PC-3 (cell line): Measurements from ENCODE around the gene LDLRAP1. TPM values are rescaled to one million over a fixed set of nuclear protein-coding genes. Genes with fewer than 3 reads are reported as not detected.
A peak's percentile ranks its signal among the peaks of the same experiment; 100 is the strongest.

Source experiments
- ATAC-seq: fragments of 200-7000 bp; cut with Tn5 transposase; 2 replicates; pipeline ENCODE4 v1.9.1; 2020; ENCODE audit warnings: mild to moderate bottlenecking, moderate library complexity
- BruUV-seq: library from RNA; stranded (reverse); fragments of 400-500 nt; replicated peaks from 2 replicates; lab custom pipeline; 2021; lab: Mats Ljungman, UMichigan
- CTCF ChIA-PET: fragments of 300-600 bp; sonication (Branson Sonifier 250); formaldehyde crosslinking; loops from one replicate; lab custom pipeline; 2022; ENCODE audit warnings: antibody characterized with exemption; lab: Charles Lee
- POLR2A ChIA-PET: fragments of 300-600 bp; sonication (Branson Sonifier 250); formaldehyde crosslinking; loops from one replicate; lab custom pipeline; 2022; ENCODE audit warnings: antibody characterized with exemption; ENCODE audit not compliant: unreplicated experiment; lab: Charles Lee
- DNase-seq: peaks from one replicate; pipeline ENCODE4 v3.0.0-alpha.2; 2015
- H2AFZ ChIP-seq: fragments of 300-600 bp; sonication (generic); 2 replicates; pipeline ENCODE4 v1.6.0; 2016; ENCODE audit warnings: antibody characterized with exemption, low read length
- H3F3A ChIP-seq: fragments of 300-600 bp; sonication (generic); one replicate; pipeline ENCODE4 v1.6.0; 2017; ENCODE audit warnings: antibody characterized with exemption, low read length, control low read depth, mild to moderate bottlenecking; ENCODE audit not compliant: unreplicated experiment
- H3K27ac ChIP-seq: fragments of 300-600 bp; sonication (generic); 2 replicates; pipeline ENCODE4 v1.5.1; 2016; ENCODE audit warnings: mild to moderate bottlenecking, low read length
- H3K27me3 ChIP-seq: fragments of 300-600 bp; sonication (generic); 2 replicates; pipeline ENCODE4 v1.6.1; 2016; ENCODE audit warnings: low read length, mixed read lengths
- H3K36me3 ChIP-seq: fragments of 300-600 bp; sonication (generic); 2 replicates; pipeline ENCODE4 v1.6.1; 2016; ENCODE audit warnings: low read depth, mixed run types, low read length, mixed read lengths
- H3K4me1 ChIP-seq: fragments of 300-600 bp; sonication (generic); 2 replicates; pipeline ENCODE4 v1.5.1; 2016; ENCODE audit warnings: low read length; ENCODE audit not compliant: insufficient read depth
- H3K4me2 ChIP-seq: fragments of 300-600 bp; sonication (generic); 2 replicates; pipeline ENCODE4 v1.6.0; 2016; ENCODE audit warnings: low read length
- H3K4me3 ChIP-seq: fragments of 300-600 bp; sonication (generic); 2 replicates; pipeline ENCODE4 v1.5.1; 2016; ENCODE audit warnings: mild to moderate bottlenecking, low read length, mixed read lengths
- H3K79me2 ChIP-seq: fragments of 300-600 bp; sonication (generic); 2 replicates; pipeline ENCODE4 v1.6.1; 2017; ENCODE audit warnings: low read length, mixed read lengths
- H3K9ac ChIP-seq: fragments of 300-600 bp; sonication (generic); 2 replicates; pipeline ENCODE4 v1.6.0; 2016; ENCODE audit warnings: mild to moderate bottlenecking, low read length
- H3K9me2 ChIP-seq: fragments of 300-600 bp; sonication (generic); replicated peaks from 2 replicates; pipeline ENCODE4 v1.6.1; 2016; ENCODE audit warnings: mixed run types, low read length, mixed read lengths
- H3K9me3 ChIP-seq: fragments of 300-600 bp; sonication (generic); 2 replicates; pipeline ENCODE4 v1.6.1; 2016; ENCODE audit warnings: low read length, mixed read lengths
- H4K20me1 ChIP-seq: fragments of 300-600 bp; sonication (generic); 2 replicates; pipeline ENCODE4 v1.6.1; 2016; ENCODE audit warnings: low read length, mixed read lengths
- EZH2 ChIP-seq: fragments of 300-600 bp; sonication (generic); IDR thresholded peaks from one replicate; pipeline ENCODE4 v1.6.1; 2017; ENCODE audit warnings: antibody characterized with exemption, mild to moderate bottlenecking, low read length; ENCODE audit not compliant: unreplicated experiment
- EZH2phosphoT487 ChIP-seq: fragments of 300-600 bp; sonication (generic); IDR thresholded peaks from 2 replicates; pipeline ENCODE4 v1.6.1; 2018; ENCODE audit warnings: mild to moderate bottlenecking, antibody characterized with exemption, low read length, borderline replicate concordance
- intact Hi-C: fragments of 100-400 bp; cut with micrococcal nuclease; formaldehyde crosslinking; loops from 2 replicates; pipeline ENCODE4 v1.9.0; 2023
- total RNA-seq: library from RNA; depleted of rRNA; stranded (reverse); fragments of >200 nt; gene quantifications from 2 replicates; pipeline ENCODE4 v1.2.3, GENCODE V29; 2014
- TF ChIP-seq, protein P1 (sequence below): fragments of 300-600 bp; sonication (generic); conservative IDR thresholded peaks from 2 replicates; pipeline ENCODE4 v1.5.1; 2017; ENCODE audit warnings: antibody characterized with exemption, low read depth, mild to moderate bottlenecking, low read length

LDLRAP1 gene
- total RNA-seq, 1 experiment from 2014 or later, result 26.5 TPM

DNA sequence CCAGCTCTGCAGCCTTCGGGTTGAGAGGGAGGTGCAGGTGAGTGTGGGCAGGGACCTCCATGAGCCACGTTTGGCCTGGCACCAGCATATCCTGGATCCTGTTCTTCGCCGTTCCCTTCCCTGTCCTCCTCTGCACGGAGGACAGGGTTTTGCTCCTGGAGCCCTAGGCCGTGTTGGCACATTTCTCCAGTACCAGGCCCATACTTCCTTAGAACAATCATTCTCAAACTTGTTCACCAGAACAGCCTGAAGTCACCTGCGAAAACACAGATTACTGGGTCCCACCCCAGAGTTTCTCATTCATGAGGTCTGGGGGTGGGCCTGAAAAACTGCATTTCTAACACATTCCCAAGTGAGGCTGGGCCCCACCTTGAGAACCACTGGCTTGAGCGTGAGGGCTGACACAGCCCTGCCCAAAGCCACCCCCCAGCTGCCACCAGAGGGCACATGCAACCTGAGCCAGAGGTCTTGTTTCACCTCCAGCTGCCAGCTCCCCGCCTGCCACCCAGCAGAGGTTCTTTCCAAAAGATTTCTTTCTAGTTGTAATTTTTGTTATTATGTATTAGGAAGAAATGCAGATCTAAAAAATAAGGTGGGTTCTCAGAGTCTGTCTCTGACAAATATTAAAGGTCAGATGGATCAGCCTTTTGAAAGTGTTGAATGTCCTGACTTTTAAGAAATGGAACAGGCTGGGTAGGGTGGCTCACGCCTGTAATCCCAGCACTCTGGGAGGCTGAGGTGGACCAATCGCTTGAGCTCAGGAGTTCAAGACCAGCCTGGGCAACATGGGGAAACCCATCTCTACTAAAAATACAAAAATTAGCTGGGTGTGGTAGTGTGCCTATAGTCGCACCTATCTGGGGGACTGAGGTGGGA is 39.6 kb upstream of the LDLRAP1 start:
- Histone ChIP-seq H3K36me3 (peaks cover 5% of the 10 kb centered on the region), H3K27me3 (no peaks in the 10 kb centered on the region), H3K9me2 (no peaks in the 10 kb centered on the region), H3K9ac (no peak overlapping the region), H4K20me1 (no peaks in the 10 kb centered on the region), H3K4me3 (no peak overlapping the region), H2AFZ (no peak overlapping the region), H3F3A (no peaks in the 10 kb centered on the region), H3K79me2 (no peaks in the 10 kb centered on the region), H3K4me2 (no peak overlapping the region), H3K27ac (no peak overlapping the region), H3K4me1 (peaks cover 7% of the 10 kb centered on the region), H3K9me3 (no peaks in the 10 kb centered on the region)
- ChIA-PET CTCF (interaction anchor here (0.7 kb wide), 1 partner anchor 442 kb away, joined by 3 read pairs; no protein-coding TSS in a partner anchor), POLR2A (interaction anchor here (0.7 kb wide), 1 partner anchor 105 kb away, joined by 3 read pairs; no protein-coding TSS in a partner anchor)
- intact Hi-C loops, result loop anchor here (5.0 kb wide), 1 partner anchor 71 kb away; the partner anchor contains the start of gene MACO1
- TF ChIP-seq EZH2phosphoT487, result no peak
- no peak for TF ChIP-seq EZH2
- TF ChIP-seq, protein P1, sequence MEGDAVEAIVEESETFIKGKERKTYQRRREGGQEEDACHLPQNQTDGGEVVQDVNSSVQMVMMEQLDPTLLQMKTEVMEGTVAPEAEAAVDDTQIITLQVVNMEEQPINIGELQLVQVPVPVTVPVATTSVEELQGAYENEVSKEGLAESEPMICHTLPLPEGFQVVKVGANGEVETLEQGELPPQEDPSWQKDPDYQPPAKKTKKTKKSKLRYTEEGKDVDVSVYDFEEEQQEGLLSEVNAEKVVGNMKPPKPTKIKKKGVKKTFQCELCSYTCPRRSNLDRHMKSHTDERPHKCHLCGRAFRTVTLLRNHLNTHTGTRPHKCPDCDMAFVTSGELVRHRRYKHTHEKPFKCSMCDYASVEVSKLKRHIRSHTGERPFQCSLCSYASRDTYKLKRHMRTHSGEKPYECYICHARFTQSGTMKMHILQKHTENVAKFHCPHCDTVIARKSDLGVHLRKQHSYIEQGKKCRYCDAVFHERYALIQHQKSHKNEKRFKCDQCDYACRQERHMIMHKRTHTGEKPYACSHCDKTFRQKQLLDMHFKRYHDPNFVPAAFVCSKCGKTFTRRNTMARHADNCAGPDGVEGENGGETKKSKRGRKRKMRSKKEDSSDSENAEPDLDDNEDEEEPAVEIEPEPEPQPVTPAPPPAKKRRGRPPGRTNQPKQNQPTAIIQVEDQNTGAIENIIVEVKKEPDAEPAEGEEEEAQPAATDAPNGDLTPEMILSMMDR, result peak; percentile 78
- peak; percentile 62 for DNase-seq
- peak; percentile 94 for ATAC-seq
- no TSS peak for BruUV-seq

GRCh38 chr1:25504706-25505595 is 38.5 kb upstream of the LDLRAP1 start:
- intact Hi-C loops, result loop anchor here (5.0 kb wide), 1 partner anchor 73 kb away; the partner anchor contains the start of gene MACO1
- Histone ChIP-seq H3K9me3 (no peaks in the 10 kb centered on the region), H3K4me2 (no peak overlapping the region), H3F3A (no peaks in the 10 kb centered on the region), H4K20me1 (no peaks in the 10 kb centered on the region), H3K36me3 (no peaks in the 10 kb centered on the region), H3K4me3 (no peak overlapping the region), H3K4me1 (peaks cover 7% of the 10 kb centered on the region), H3K79me2 (no peaks in the 10 kb centered on the region), H3K9me2 (no peaks in the 10 kb centered on the region), H2AFZ (no peak overlapping the region), H3K27me3 (no peaks in the 10 kb centered on the region), H3K9ac (no peak overlapping the region), H3K27ac (no peak overlapping the region)
- ChIA-PET POLR2A (interaction anchor here (0.6 kb wide), 1 partner anchor 14 kb away, joined by 3 read pairs; no protein-coding TSS in a partner anchor), CTCF (interaction anchor here (0.5 kb wide), 1 partner anchor 64 kb away, joined by 3 read pairs; no protein-coding TSS in a partner anchor)
- no peak for DNase-seq
- BruUV-seq, result TSS peak; percentile 18
- TF ChIP-seq, protein P1, result no peak
- TF ChIP-seq EZH2phosphoT487 (no peak), EZH2 (no peak)
- ATAC-seq, result no peak
